Endothelial cell of umbilical vein (primary cell): ENCODE measurements around the gene ZNRF1.

Experiments
- POLR2A ChIP-seq: IDR thresholded peaks from 2 replicates; pipeline ENCODE4 v1.6.1; 2012; ENCODE audit warnings: low read depth, mild to moderate bottlenecking, control low read depth, low read length
- POLR2AphosphoS5 ChIP-seq: IDR thresholded peaks from 2 replicates; pipeline ENCODE4 v1.6.1; 2012; ENCODE audit warnings: low read depth, mild to moderate bottlenecking, control low read depth, low read length, moderate library complexity; ENCODE audit not compliant: insufficient read depth
- TF ChIP-seq, protein P1 (sequence below), 2 donors: IDR thresholded peaks; 1 replicate in 1 of 2; 2 replicates in 1 of 2; pipeline ENCODE4 v1.5.1; 2011; ENCODE audit warnings: low read length in 2 of 2, mild to moderate bottlenecking in 2 of 2, moderate library complexity in 2 of 2, control low read depth in 1 of 2, inconsistent platforms in 1 of 2, low read depth in 1 of 2; ENCODE audit not compliant: insufficient read depth in 1 of 2; ENCODE audit errors: extremely low read depth in 1 of 2

DNA sequence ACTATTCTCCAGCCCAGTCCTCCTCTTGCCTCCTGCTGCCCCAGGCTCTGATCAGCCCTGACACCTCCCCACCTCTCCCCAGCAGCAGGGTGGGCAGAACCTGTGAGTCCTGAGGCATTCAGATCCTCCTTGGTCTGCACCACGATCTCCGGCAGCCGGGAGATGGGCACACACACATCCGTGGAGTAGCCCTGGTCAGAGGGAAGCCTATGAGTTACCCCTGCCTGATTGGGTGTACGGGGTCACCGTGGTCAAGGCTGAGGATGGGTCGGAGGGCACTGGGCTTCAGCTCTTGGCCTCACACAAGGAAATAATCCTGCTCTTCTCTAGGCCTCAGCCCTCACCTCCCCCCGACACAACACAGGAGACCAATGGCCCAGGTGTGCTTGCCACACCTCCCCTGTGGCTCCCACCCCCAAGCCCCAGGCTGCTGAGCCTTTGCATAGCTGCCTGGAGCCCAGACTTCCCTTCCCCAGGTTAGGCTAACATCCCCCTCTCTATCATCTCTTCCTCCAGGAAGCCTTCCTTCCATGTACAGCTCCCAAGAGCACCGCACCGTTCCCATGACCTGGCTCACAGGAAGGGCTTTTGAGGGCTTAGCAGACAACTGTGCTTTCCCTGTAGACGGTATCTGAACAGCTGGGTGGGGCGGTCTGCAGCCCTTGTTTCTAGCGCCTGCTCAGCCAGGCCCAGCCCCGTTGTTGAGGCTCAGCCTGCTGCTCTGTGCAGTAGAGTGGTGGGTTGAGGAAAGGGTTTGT, 114.1 kb downstream of the ZNRF1 start:
- no peak for TF ChIP-seq POLR2AphosphoS5
- TF ChIP-seq, protein P1, sequence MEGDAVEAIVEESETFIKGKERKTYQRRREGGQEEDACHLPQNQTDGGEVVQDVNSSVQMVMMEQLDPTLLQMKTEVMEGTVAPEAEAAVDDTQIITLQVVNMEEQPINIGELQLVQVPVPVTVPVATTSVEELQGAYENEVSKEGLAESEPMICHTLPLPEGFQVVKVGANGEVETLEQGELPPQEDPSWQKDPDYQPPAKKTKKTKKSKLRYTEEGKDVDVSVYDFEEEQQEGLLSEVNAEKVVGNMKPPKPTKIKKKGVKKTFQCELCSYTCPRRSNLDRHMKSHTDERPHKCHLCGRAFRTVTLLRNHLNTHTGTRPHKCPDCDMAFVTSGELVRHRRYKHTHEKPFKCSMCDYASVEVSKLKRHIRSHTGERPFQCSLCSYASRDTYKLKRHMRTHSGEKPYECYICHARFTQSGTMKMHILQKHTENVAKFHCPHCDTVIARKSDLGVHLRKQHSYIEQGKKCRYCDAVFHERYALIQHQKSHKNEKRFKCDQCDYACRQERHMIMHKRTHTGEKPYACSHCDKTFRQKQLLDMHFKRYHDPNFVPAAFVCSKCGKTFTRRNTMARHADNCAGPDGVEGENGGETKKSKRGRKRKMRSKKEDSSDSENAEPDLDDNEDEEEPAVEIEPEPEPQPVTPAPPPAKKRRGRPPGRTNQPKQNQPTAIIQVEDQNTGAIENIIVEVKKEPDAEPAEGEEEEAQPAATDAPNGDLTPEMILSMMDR (IDR thresholded peaks at IDR 0.05; ENCODE audit: extremely low read depth in 1 of 2, insufficient read depth in 1 of 2, low read depth in 1 of 2, low read length in 2 of 2), result no peak
- no peak for TF ChIP-seq POLR2A
